Keratinocyte (primary cell): ENCODE results near the gene ACTA2.

Source experiments
- EZH2 ChIP-seq: IDR thresholded peaks from one replicate; pipeline ENCODE4 v1.6.1; 2012; ENCODE audit warnings: inconsistent platforms, mild to moderate bottlenecking, low read length, moderate library complexity
- TF ChIP-seq, protein P1 (sequence below), 3 experiments: IDR thresholded peaks in 1 of 3; conservative IDR thresholded peaks in 1 of 3; optimal IDR thresholded peaks in 1 of 3; 2 replicates in 2 of 3; 3 replicates in 1 of 3; pipeline versions ENCODE3 to v1.5.1; 2011; ENCODE audit warnings: low read length in 3 of 3, mild to moderate bottlenecking in 3 of 3, moderate library complexity in 2 of 3, control low read depth in 1 of 3, inconsistent platforms in 1 of 3; ENCODE audit not compliant: insufficient read depth in 2 of 3; ENCODE audit errors: extremely low read depth in 1 of 3

DNA sequence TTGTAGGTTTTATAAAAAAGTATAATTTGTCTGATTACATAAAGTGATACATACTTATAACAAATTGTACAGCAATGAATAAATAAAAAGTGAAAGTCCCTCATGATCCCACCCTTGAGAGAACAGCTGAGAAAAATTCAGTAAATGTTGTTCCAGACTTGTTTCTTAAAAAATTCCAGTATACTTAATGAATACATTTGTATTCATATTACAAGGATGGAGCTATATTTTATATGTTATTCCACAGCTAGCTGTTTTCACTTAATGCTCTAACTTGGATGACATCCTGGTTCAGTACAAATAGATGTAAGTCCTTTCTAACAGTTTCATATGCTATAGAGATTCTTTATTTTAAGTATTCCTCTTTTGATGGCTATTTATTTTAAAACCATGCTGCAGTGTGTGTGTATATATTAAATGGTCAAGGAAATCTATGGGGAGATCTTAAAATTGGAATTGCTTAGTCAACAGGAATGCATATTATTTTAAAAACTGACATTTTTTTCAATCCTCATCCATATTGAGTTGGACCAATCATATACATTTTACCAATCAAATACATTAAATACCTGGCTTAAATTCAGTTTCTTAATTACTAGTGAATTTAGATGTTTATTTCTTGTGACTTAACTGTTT, 63.6 kb downstream of the ACTA2 start:
- TF ChIP-seq, protein P1, sequence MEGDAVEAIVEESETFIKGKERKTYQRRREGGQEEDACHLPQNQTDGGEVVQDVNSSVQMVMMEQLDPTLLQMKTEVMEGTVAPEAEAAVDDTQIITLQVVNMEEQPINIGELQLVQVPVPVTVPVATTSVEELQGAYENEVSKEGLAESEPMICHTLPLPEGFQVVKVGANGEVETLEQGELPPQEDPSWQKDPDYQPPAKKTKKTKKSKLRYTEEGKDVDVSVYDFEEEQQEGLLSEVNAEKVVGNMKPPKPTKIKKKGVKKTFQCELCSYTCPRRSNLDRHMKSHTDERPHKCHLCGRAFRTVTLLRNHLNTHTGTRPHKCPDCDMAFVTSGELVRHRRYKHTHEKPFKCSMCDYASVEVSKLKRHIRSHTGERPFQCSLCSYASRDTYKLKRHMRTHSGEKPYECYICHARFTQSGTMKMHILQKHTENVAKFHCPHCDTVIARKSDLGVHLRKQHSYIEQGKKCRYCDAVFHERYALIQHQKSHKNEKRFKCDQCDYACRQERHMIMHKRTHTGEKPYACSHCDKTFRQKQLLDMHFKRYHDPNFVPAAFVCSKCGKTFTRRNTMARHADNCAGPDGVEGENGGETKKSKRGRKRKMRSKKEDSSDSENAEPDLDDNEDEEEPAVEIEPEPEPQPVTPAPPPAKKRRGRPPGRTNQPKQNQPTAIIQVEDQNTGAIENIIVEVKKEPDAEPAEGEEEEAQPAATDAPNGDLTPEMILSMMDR (optimal IDR thresholded peaks at IDR 0.05 in 1 of 3, IDR thresholded peaks at IDR 0.05 in 1 of 3, conservative IDR thresholded peaks at IDR 0.05 in 1 of 3; ENCODE audit: extremely low read depth in 1 of 3, insufficient read depth in 2 of 3, low read length in 3 of 3), result no peak
- no peak for TF ChIP-seq EZH2
